Spleen (tissue), 11 donors: ENCODE data around the gene CDKL1. TPM values are rescaled to one million over a fixed set of nuclear protein-coding genes. Genes with fewer than 3 reads are reported as not detected.

Experiments
- DNase-seq: peaks from one replicate; pipeline ENCODE4 v3.0.0-alpha.2; 2020
- H3K27ac ChIP-seq, 8 donors: fragments of 200-600 bp; sonication (generic) in 7 of 8; 1 replicate in 4 of 8; 2 replicates in 4 of 8; pipeline versions ENCODE4 v1.5.0 to v1.8.0; 2016 to 2021; ENCODE audit warnings: inconsistent platforms in 4 of 8, mild to moderate bottlenecking in 4 of 8, moderate library complexity in 1 of 8
- H3K27me3 ChIP-seq, 7 donors: fragments of 200-600 bp; sonication (generic) in 6 of 7; replicated peaks in 1 of 7; 1 replicate in 4 of 7; 2 replicates in 3 of 7; pipeline versions ENCODE4 v1.5.0 to v1.8.0; 2016 to 2021; ENCODE audit warnings: inconsistent platforms in 3 of 7, mild to moderate bottlenecking in 1 of 7
- H3K36me3 ChIP-seq, 6 donors: fragments of 200-600 bp; sonication (generic) in 5 of 6; 1 replicate in 4 of 6; 2 replicates in 2 of 6; pipeline versions ENCODE4 v1.5.0 to v1.8.0; 2016 to 2021; ENCODE audit warnings: inconsistent platforms in 2 of 6
- H3K4me1 ChIP-seq, 6 donors: fragments of 200-600 bp; sonication (generic) in 5 of 6; 1 replicate in 3 of 6; 2 replicates in 3 of 6; pipeline versions ENCODE4 v1.5.0 to v1.8.0; 2016 to 2021; ENCODE audit warnings: inconsistent platforms in 3 of 6
- H3K4me3 ChIP-seq, 8 donors: fragments of 200-600 bp; sonication (generic) in 7 of 8; 1 replicate in 4 of 8; 2 replicates in 4 of 8; pipeline versions ENCODE4 v1.5.0 to v1.8.0; 2016 to 2021; ENCODE audit warnings: inconsistent platforms in 4 of 8, mild to moderate bottlenecking in 4 of 8, moderate library complexity in 2 of 8
- H3K9me3 ChIP-seq, 8 donors: fragments of 200-600 bp; sonication (generic) in 7 of 8; 1 replicate in 4 of 8; 2 replicates in 4 of 8; pipeline versions ENCODE4 v1.5.0 to v1.8.0; 2016 to 2021; ENCODE audit warnings: inconsistent platforms in 4 of 8
- POLR2A ChIP-seq, 3 donors: fragments of 450-650 bp; IDR thresholded peaks; one replicate each; pipeline ENCODE4 v1.5.1; 2017; ENCODE audit warnings: antibody characterized with exemption in 3 of 3, mild to moderate bottlenecking in 1 of 3
- POLR2AphosphoS5 ChIP-seq, 3 donors: sonication (generic); formaldehyde crosslinking; IDR thresholded peaks; one replicate each; pipeline ENCODE4 v1.5.1; 2017; ENCODE audit warnings: antibody characterized with exemption in 3 of 3
- WGBS, 5 donors: extraction: QIAGEN DNeasy Blood & Tissue Kit in 3 of 5; methylation state at CpG; one replicate each; pipeline versions ENCODE4 v1.1.5 to v1.1.7; 2013 to 2018; 5-methylcytosine and 5-hydroxymethylcytosine counted together
- intact Hi-C: fragments of 100-400 bp; cut with DNase I; formaldehyde crosslinking; loops from one replicate; pipeline ENCODE4 v1.15.0; 2023; ENCODE audit warnings: low total_unique reads
- polyA plus RNA-seq, 3 donors: library from polyadenylated mRNA; stranded (reverse); fragments of 200-250 nt; gene quantifications; one replicate each; pipeline ENCODE4 v1.2.1, GENCODE V29; 2013
- total RNA-seq, 7 donors: library from RNA; depleted of rRNA in 3 of 7; stranded (reverse); fragments of >200 nt in 3 of 7; fragmentation: NEBNext Ultra II Directional in 4 of 7; extraction: Animal tissue kit (Norgen Biotek cat#: 25700) in 4 of 7; gene quantifications; one replicate each; pipeline versions ENCODE4 v1.1.0 to v1.2.1, GENCODE V29; 2016 to 2021
- TF ChIP-seq, protein P1 (sequence below), 11 experiments: fragments of 200-600 bp in 7 of 11; fragments of 450-650 bp in 4 of 11; sonication (generic) in 4 of 11; IDR thresholded peaks in 8 of 11; conservative IDR thresholded peaks in 3 of 11; 1 replicate in 7 of 11; 2 replicates in 4 of 11; pipeline versions ENCODE4 v1.4.0 to v1.8.0; 2016 to 2021; ENCODE audit warnings: antibody characterized with exemption in 11 of 11, inconsistent platforms in 4 of 11, mild to moderate bottlenecking in 1 of 11
- donor health status: healthy with polysubstance abuse.
- donor health status: DM: no; HTN: no; CAD: no; lungs with moderate emphysema.
- donor health status: DM: no; HTN: no; CAD: no.
- donor health status: Bipolar disorder and iron deficiency.
- donor health status: healthy.
- donor health status: DM: no; HTN: no; CAD: no.
- donor health status: DM: yes; HTN: yes; CAD: no.

CDKL1 gene
- total and polyA plus RNA-seq, 10 donors: 1.7 to 310 (median 17.6) TPM

DNA sequence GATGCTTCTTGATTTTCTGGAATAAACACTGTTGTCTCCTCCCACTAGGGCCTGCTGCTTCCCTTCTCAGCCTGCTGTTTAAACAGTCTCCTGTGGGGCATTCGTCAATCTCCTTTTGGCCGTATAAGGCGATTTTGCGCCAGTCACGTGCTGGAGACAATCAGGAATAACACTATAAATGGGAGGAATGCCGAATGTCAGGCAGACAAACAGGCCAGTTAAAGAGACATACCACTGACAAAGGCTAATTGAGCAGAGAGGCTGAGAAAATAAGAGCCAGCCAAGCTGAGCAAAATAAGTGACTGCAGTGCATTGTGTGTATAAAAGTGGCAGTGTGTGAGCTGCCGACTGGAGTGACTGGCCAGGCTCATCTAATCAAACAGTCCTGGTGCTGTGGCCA is 61.3 kb downstream of the CDKL1 start:
- H3K36me3 ChIP-seq: peaks cover 0 to 68% (median 20%) of the 10 kb centered on the region in 6 donors
- H3K27me3 ChIP-seq: no peaks in the 10 kb centered on the region
- intact Hi-C loops: loop anchor here (10.0 kb wide), 1 partner anchor 59 kb away; the partner anchor contains the start of gene CDKL1
- DNase-seq: no peak
- TF ChIP-seq POLR2AphosphoS5 (IDR thresholded peaks at IDR 0.05): peak in 1 of 3 donors; percentile 59
- no peak for TF ChIP-seq POLR2A (IDR thresholded peaks at IDR 0.05)
- TF ChIP-seq, protein P1, sequence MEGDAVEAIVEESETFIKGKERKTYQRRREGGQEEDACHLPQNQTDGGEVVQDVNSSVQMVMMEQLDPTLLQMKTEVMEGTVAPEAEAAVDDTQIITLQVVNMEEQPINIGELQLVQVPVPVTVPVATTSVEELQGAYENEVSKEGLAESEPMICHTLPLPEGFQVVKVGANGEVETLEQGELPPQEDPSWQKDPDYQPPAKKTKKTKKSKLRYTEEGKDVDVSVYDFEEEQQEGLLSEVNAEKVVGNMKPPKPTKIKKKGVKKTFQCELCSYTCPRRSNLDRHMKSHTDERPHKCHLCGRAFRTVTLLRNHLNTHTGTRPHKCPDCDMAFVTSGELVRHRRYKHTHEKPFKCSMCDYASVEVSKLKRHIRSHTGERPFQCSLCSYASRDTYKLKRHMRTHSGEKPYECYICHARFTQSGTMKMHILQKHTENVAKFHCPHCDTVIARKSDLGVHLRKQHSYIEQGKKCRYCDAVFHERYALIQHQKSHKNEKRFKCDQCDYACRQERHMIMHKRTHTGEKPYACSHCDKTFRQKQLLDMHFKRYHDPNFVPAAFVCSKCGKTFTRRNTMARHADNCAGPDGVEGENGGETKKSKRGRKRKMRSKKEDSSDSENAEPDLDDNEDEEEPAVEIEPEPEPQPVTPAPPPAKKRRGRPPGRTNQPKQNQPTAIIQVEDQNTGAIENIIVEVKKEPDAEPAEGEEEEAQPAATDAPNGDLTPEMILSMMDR (IDR thresholded peaks at IDR 0.05 in 8 of 11, conservative IDR thresholded peaks at IDR 0.05 in 3 of 11): peak in 1 of 11 experiments; percentile 23
- no peaks in the 10 kb centered on the region for H3K9me3 ChIP-seq
- peaks cover 13 to 31% (median 19%) of the 10 kb centered on the region in 6 donors for H3K4me1 ChIP-seq
- no peak overlapping the region for H3K4me3 ChIP-seq
- WGBS, 5 donors: 57 to 69% (median 64%) methylated on average over 7 of the region's 7 CpGs
- H3K27ac ChIP-seq: peak overlapping the region; percentile 37 to 88 (median 80)

DNA sequence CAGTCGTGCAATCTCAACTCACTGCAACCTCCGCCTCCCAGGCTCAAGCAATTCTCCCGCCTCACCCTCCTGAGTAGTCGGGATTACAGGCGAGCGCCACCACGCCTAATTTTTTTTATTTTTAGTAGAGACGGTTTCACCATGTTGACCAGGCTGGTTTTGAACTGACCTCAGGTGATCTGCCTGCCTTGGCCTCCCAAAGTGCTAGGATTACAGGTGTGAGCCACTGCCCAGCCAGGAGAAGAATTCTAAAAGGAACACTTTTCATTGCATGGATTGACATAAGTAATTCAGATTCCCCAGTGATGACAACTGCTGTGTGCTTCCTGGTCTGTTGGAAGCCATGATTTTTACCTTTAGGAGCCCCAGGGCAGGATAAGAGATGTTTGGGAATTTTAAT is 62.5 kb downstream of the CDKL1 start:
- 96 to 99% (median 96%) methylated on average over 8 of the region's 8 CpGs for WGBS, 5 donors
- Histone ChIP-seq H3K27me3 (no peaks in the 10 kb centered on the region), H3K4me1 (peaks cover 13 to 40% (median 19%) of the 10 kb centered on the region in 6 donors), H3K9me3 (no peaks in the 10 kb centered on the region), H3K27ac (peak overlapping the region; percentile 11 to 88 (median 79)), H3K4me3 (no peak overlapping the region), H3K36me3 (peaks cover 2 to 71% (median 19%) of the 10 kb centered on the region in 6 donors)
- intact Hi-C loops: loop anchor here (10.0 kb wide), 1 partner anchor 61 kb away; the partner anchor contains the start of gene CDKL1
- TF ChIP-seq, protein P1 (IDR thresholded peaks at IDR 0.05 in 8 of 11, conservative IDR thresholded peaks at IDR 0.05 in 3 of 11): no peak
- TF ChIP-seq POLR2AphosphoS5 (IDR thresholded peaks at IDR 0.05) (no peak), POLR2A (IDR thresholded peaks at IDR 0.05) (no peak)
- no peak for DNase-seq

- H3K27ac ChIP-seq: peak overlapping the region in 1 of 8 donors; percentile 22
- TF ChIP-seq POLR2AphosphoS5 (IDR thresholded peaks at IDR 0.05): no peak
- no peak for TF ChIP-seq POLR2A (IDR thresholded peaks at IDR 0.05)
- no peak overlapping the region for H3K4me3 ChIP-seq
- 57 to 68% (median 64%) methylated on average over 3 of the region's 3 CpGs for WGBS, 5 donors
- intact Hi-C loops: loop anchor here (10.0 kb wide), 1 partner anchor 62 kb away; the partner anchor contains the start of gene CDKL1
- no peaks in the 10 kb centered on the region for H3K27me3 ChIP-seq
- peaks cover 2 to 70% (median 19%) of the 10 kb centered on the region in 6 donors for H3K36me3 ChIP-seq
- no peak for DNase-seq
- no peaks in the 10 kb centered on the region for H3K9me3 ChIP-seq
- peaks cover 13 to 42% (median 19%) of the 10 kb centered on the region in 6 donors for H3K4me1 ChIP-seq
Observed at GRCh38 chr14:50333014-50333509, 63.6 kb downstream of the CDKL1 start.

- intact Hi-C loops: loop anchor here (10.0 kb wide), 1 partner anchor 63 kb away; the partner anchor contains the start of gene CDKL1
- Histone ChIP-seq H3K27me3 (no peaks in the 10 kb centered on the region), H3K27ac (no peak overlapping the region), H3K4me3 (no peak overlapping the region), H3K4me1 (peaks cover 13 to 36% (median 14%) of the 10 kb centered on the region in 6 donors), H3K9me3 (no peaks in the 10 kb centered on the region), H3K36me3 (peaks cover 2 to 73% (median 24%) of the 10 kb centered on the region in 6 donors)
- no peak for DNase-seq
- TF ChIP-seq POLR2AphosphoS5 (IDR thresholded peaks at IDR 0.05) (no peak), POLR2A (IDR thresholded peaks at IDR 0.05) (no peak)
- TF ChIP-seq, protein P1 (IDR thresholded peaks at IDR 0.05 in 8 of 11, conservative IDR thresholded peaks at IDR 0.05 in 3 of 11): no peak
Observed at GRCh38 chr14:50331596-50331995, 65.1 kb downstream of the CDKL1 start.
